LNCaP clone FGC (cell line): Measurements from ENCODE around the gene CD177.
"Not testable (repeated sequence)": the region's sequence is repeated elsewhere in the genome, so short reads cannot be mapped to it uniquely, and the experiment has no call there.

Experiments
- DNase-seq: peaks from one replicate; pipeline ENCODE4 v3.0.0-alpha.2; 2011; ENCODE audit warnings: low read depth
- H3K4me3 ChIP-seq: 2 replicates; pipeline ENCODE4 v1.5.1; 2011; ENCODE audit warnings: mild to moderate bottlenecking, low read depth, low read length, control low read depth
- TF ChIP-seq, protein P1 (sequence below): IDR thresholded peaks from 2 replicates; pipeline ENCODE4 v1.5.1; 2012; ENCODE audit warnings: mild to moderate bottlenecking; ENCODE audit not compliant: control insufficient read depth, insufficient read depth; ENCODE audit errors: extremely low read depth

CD177 gene

DNA sequence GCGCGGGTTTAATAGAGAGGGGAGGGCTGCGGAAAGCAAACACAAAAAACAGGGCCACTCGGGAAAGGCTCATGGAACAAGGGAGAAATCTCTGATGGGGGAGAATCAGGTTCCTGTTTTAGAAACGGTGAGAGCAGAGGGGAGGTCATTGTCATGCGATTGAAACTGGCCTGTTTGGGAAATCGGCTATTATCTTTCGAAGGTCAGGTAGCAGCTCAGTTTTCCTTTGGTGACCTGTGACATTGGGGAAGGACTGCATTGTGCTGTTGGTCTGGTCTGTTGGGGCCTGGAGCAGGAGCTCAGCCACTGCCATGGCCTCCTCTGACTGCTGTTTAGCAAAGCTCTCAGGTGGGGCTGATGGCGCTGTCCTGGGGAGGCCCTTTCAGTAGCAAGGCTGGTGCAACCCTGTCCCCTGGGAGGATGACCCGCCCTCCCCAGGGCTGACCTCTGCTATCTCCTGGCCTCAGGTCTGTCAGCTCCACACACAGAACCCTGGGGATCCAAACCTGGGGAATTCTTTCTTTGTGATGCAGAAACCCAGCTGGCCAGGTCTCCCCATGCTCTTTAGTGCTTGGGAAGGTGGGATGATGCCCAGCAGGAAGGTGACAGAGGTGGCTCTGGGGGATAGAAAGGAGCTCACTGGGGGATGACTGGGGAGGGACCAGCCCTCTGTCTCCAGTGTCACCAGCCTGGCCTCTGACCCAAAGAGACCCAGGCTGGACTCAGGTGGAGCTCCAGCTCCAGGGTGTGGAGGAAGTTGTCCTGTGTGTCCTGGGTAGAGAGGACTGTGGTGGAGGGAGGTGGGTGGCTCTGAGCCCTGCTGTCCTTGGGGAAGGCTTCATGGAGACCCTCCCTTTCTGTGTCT lies 21.2 kb upstream of the CD177 start:
- no peak for DNase-seq
- TF ChIP-seq, protein P1, sequence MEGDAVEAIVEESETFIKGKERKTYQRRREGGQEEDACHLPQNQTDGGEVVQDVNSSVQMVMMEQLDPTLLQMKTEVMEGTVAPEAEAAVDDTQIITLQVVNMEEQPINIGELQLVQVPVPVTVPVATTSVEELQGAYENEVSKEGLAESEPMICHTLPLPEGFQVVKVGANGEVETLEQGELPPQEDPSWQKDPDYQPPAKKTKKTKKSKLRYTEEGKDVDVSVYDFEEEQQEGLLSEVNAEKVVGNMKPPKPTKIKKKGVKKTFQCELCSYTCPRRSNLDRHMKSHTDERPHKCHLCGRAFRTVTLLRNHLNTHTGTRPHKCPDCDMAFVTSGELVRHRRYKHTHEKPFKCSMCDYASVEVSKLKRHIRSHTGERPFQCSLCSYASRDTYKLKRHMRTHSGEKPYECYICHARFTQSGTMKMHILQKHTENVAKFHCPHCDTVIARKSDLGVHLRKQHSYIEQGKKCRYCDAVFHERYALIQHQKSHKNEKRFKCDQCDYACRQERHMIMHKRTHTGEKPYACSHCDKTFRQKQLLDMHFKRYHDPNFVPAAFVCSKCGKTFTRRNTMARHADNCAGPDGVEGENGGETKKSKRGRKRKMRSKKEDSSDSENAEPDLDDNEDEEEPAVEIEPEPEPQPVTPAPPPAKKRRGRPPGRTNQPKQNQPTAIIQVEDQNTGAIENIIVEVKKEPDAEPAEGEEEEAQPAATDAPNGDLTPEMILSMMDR, result no peak
- no peak overlapping the region for H3K4me3 ChIP-seq

DNA sequence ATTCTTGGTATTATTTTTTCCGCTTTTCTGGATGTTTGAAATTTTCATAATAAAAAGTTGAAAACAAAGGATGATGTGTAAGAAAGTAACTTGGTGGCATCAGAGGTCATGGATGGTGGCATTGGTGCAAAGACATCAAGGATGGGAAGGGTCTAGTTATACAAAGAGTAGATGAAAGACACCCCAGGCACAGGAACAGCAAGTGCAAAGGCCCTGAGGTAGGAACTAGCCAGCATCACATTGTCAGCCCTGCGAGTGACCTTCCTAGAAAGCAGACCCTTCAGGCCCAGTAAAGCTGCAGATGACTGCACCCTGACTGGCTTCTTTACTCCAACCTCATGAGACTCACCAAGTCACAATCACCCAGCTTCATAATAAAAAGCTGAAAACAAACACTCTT lies 17.0 kb upstream of the CD177 start:
- H3K4me3 ChIP-seq, DNase-seq: not testable (repeated sequence)

DNA sequence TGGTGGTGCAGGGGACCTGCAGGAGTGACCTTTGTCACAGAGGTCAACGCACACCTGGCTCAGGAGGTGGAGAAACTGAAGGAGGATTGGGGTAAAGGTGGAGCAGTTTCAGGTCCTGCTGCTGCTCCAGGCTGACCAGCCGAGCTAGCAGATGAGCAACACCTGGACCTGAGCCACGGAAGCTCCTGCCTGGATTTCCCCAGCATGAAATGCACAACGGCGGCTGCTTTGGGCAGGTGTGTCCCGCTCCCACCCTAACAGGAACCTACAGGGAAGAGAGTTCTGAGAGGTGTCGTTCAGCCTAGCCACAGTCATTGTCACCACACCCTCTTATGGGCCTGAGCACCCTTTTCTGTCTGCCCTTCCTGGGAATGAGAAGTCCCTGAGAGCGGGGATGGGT lies 15.7 kb upstream of the CD177 start:
- no peak for DNase-seq
- TF ChIP-seq, protein P1, result no peak
- H3K4me3 ChIP-seq, result no peak overlapping the region

DNA sequence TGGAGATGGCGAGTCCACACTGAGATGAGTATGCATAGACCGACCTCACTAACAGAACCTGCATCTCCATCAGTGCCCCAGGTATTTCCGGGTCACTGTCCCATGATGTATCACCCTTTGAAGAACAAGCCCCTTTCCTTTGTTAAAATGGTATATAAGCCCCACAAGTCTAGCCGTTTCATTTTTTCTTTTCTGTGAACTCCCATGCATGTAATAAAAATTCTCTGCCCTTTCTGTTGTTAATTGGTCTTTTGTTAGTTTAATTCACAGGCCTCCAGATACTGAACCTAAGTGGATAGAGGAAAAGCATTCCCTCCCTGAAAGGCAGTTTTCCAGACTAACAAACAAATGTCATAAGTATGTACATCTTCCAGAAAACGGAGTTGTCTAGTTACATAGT lies 15.0 kb upstream of the CD177 start:
- DNase-seq, result no peak
- TF ChIP-seq, protein P1, result no peak
- no peak overlapping the region for H3K4me3 ChIP-seq

DNA sequence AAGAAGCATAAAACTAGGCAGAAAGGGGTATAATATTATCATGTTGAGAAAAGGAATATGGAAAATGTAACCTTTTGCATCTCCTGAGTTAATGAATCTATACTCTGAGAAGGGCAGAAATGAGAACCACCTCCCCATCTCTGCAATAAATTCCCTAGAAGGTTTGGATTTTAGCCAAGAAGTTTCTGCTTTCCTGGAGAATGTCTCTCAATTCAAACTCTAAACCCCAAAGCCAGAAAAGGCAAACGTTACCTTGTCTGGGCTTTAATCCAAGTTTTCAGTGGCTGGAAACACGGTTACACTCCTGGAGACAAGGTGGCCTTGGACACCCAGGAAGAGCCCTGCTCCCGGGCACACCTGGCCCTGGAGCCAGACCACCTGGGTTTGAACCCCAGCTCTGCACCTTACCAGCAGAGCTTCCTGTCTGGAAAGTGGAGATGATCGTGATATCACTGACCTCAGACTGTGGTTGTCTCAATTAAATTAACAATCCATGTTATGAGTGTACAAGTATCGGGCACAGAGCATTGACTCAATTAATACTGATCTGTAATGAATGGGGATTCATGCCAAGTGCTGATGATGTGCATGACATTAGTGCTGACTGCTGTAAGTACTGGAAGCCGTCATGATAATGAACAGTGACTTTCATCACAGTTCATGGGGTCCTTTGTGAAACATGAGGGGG lies 14.1 kb upstream of the CD177 start:
- not testable (repeated sequence) for H3K4me3 ChIP-seq, DNase-seq

DNA sequence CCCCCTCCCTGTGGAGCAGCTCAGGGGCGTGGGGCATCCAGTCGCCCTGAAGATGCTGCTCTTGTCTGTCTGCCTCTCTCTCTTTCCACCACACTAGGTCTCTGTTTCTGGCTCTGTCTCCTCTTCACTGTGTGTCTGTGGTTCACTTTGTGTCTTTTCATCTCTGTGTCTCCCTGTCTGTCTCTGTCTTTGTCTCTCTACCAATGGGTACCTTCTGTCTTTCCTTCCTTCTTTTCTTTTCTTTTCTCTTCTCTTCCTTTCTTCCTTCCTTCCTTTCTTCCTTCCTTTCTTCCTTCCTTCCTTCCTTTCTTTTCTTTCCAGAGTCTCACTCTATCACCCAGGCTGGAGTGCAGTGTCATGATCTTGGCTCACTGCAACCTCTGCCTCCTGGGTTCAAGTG lies 13.4 kb upstream of the CD177 start:
- not testable (repeated sequence) for H3K4me3 ChIP-seq, DNase-seq

DNA sequence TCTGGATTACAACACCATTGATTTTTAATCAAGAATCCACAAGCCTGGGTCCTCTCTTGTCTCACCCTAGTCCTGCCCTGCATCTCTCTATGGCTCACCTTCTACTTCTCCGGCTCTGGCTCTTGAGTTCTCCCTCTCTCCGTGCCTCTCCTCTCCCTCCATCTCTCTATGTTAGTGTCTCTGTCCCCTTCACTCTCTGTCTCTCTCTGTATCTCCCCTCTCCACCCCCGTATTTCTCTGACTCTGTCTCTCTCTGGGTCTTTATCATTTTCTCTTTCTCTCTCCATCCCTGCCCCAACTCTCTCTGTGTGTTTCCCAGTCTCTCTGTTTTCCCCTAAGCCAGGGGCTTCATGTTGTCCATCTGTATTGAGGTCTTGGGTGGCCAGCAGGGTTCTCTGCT lies 12.4 kb upstream of the CD177 start:
- not testable (repeated sequence) for H3K4me3 ChIP-seq, DNase-seq

DNA sequence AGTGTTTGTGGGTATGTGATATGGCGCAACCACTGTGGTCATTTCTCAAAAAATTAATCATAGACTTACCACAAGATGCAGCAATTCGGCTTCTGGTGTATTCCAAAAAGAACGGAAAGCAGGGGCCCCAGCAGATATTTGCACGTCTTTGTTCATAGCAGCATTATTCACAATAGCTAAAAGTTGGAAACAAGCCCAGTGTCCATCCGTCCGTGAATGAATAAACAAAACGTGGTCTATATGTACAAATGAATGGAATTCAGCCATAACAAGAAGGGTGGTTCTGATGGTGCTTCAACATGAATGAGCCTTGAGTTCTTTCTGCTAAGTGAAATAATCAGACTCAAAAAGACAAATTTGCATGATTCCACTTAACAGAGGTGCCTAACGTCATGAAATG lies 11.4 kb upstream of the CD177 start:
- DNase-seq, result peak; percentile 50
- H3K4me3 ChIP-seq, result not testable (repeated sequence)

DNA sequence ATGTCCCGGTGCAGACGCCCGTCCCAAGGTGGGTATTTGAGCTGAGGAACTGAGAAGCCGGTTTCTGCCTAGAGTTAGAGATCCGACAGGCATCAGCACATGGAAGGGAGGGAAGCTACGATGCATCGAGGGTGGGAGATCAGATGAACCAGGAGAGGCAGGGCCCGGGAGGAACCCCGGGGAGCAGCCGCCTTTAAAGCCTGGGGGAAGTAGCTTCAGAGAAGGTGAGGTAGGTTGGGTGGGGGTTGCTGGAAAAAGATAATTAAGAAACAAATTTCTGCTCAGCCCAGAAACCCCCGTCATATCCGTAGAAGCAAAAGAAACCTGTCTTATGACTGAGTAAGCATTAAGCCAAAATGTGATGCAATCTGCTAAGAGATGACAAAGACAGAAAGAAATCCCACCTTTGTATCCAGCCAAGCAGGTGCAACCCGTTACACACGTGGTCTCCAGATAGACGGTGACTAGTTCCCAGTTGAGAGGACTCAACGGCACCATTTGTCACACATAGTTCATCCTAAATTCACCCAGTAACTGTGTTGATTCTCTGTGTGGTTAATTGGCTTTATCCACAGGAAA lies 9.1 kb upstream of the CD177 start:
- not testable (repeated sequence) for DNase-seq, H3K4me3 ChIP-seq

DNA sequence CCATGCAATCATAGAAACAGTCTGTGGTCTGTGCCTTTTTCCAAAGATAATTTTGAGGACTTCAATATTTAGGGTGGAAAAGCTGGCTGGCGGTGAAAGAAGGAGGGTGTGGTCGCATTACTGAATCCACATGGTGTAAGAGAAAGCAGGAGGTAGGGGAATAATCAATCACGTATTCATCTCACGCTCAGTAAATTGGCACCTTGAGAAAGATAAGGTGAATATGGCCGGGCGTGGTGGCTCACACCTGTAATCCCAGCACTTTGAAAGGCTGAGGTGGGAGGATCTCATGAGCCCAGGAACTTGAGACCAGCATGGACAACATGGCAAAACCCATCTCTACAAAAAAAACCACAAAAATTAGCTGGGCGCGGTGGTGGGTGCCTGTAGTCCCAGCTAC lies 3.7 kb upstream of the CD177 start:
- DNase-seq, H3K4me3 ChIP-seq: not testable (repeated sequence)
